GM12801 (cell line): ENCODE measurements around the gene FAM43B.

Experiments
- TF ChIP-seq, protein P1 (sequence below): IDR thresholded peaks from one replicate; pipeline ENCODE4 v1.5.1; 2011; ENCODE audit warnings: control low read depth; ENCODE audit not compliant: insufficient read length; ENCODE audit errors: extremely low read depth

Gene FAM43B

DNA sequence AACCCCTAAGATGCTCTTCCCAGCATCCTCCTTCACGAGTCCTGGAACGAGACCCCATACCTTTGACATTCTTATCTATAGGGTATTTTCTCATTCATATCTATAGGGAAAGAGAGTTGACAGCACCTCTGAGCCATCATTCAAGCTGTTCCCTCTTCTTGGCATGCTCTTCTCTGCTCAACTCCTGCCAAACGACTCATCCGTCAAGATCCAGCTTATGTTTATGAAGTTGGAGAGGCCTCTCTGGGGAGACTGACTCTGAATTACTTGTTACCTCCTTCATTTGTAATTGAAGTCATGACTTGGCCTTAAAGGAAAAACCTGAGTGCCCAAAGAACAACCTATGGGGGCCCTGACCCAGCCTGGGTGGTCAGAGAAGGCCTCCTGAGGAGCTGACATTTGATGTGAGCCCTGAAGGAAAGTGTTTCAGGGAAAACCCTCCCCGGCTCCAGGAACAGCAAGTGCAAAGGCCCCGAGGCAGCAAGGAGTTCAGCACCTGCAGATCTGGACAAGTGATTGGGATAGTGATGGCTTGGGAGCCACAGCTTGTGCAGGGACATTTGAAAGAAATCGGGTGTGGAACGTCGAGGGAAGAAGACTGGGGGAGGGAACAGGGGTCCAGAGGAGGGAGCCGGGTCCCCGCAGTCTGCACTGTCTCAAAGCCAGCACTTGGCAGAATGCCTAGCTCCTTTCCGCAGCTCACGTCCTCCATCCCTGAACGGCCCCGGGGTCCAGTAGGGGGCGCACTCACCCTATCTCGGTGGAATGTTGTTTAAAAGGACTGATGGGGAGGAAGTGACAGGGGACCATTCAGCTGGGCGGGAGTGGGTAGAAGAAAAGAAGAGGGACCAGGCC lies 22.5 kb downstream of the FAM43B start:
- TF ChIP-seq, protein P1, sequence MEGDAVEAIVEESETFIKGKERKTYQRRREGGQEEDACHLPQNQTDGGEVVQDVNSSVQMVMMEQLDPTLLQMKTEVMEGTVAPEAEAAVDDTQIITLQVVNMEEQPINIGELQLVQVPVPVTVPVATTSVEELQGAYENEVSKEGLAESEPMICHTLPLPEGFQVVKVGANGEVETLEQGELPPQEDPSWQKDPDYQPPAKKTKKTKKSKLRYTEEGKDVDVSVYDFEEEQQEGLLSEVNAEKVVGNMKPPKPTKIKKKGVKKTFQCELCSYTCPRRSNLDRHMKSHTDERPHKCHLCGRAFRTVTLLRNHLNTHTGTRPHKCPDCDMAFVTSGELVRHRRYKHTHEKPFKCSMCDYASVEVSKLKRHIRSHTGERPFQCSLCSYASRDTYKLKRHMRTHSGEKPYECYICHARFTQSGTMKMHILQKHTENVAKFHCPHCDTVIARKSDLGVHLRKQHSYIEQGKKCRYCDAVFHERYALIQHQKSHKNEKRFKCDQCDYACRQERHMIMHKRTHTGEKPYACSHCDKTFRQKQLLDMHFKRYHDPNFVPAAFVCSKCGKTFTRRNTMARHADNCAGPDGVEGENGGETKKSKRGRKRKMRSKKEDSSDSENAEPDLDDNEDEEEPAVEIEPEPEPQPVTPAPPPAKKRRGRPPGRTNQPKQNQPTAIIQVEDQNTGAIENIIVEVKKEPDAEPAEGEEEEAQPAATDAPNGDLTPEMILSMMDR: no peak

DNA sequence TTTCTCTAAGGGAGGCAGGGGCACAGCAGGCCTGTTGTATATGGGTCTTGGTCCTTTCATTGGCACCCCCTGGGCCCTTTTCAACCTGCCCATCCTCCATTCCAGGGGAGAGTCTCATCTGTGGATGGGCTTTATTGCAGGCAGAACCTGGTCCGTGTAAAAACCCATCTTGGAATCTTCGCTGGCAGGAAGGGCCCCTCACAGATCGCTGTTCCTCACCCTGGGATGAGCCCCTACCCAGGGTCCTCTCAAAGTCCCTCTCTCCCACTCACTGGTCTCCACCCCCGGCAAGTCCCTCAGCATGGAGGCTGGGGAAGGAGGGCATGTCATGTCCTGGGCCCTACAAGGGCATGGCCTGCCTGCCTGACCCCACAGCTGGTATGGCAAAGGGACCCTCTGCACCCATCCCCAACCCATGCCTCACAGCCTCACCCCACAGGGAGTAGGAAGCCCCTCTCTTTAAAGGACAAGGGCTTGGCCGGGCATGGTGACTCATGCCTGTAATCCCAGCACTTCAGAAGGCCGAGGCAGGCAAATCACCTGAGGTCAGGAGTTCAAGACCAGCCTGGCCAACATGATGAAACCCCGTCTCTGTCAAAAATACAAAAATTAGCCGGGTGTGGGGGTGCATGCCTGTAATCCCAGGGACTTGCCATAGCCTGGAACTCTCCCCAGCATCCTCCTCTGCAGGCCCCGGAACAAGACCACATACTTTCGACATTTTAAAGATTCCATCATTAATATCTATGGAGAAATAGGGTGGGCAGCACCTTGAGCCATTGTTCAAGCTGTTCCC lies 23.4 kb downstream of the FAM43B start:
- TF ChIP-seq, protein P1: no peak

DNA sequence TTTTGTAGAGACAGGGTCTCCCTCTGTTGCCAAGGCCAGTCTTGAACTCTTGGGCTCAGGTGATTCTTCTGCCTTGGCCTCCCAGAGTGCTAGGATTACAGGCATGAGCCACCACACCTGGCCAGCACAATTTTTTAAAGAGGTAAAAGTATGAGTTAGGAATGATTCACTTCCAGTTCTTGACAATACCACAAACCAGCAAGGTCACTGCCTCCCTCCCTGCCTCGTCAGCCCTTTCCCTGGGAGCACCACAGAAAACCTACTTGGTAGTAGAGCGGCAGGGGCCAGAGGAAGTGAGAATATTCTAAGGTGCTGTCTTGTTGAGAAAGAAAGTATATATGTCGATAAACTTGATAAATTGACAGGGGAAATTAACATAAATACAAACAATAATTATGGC lies 25.7 kb downstream of the FAM43B start:
- TF ChIP-seq, protein P1: no peak

DNA sequence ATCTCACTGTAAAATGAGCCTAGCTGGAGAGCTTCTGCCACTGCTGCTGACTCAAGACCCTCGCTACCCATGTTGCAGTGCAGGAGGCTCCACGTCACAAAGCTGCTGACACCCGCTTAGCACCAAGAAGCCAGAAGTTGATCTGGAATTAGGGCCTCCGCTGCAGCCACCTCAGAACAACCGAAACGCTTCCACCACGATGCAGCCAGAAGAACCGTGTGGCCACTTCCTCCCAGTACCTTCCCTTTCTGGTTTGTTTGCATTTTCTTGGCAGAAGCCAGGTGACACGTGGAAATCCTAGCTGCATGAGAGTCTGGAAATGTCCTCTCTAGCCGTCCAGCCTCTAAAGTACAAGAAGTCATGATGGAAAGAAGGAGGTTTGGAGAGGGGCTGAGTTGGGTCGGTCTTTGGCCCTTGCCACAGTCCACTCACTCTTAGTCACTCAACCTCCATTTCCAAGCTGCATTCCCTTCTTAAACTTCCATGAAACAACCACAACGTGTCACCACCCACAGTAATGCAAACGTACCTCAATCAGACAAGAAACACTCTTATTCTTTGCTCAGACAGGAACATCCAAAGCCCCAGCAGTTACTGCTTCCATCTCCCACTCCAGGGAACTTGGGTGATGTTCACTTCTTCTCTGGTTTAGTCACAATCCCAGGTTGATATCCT lies 26.5 kb downstream of the FAM43B start:
- TF ChIP-seq, protein P1: no peak

DNA sequence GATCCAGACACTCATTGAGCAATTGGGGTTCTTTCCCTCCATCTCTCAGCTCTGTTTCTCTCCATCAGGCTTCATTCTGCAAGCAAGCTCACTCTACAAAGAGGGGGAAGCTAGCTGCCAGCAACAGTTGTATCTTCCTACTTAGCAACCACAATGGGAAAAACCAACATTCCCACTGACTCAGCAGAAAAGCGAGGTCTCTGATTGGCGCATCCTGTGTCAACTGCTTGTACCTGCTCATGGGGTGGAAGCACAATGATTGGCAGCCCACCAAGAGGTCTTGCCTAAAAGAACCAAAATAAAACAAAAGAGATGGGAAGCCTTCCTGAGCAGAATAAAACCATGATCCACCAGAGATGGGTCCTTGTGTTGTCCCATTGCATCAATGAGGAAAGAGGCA lies 32.5 kb downstream of the FAM43B start:
- TF ChIP-seq, protein P1: no peak

DNA sequence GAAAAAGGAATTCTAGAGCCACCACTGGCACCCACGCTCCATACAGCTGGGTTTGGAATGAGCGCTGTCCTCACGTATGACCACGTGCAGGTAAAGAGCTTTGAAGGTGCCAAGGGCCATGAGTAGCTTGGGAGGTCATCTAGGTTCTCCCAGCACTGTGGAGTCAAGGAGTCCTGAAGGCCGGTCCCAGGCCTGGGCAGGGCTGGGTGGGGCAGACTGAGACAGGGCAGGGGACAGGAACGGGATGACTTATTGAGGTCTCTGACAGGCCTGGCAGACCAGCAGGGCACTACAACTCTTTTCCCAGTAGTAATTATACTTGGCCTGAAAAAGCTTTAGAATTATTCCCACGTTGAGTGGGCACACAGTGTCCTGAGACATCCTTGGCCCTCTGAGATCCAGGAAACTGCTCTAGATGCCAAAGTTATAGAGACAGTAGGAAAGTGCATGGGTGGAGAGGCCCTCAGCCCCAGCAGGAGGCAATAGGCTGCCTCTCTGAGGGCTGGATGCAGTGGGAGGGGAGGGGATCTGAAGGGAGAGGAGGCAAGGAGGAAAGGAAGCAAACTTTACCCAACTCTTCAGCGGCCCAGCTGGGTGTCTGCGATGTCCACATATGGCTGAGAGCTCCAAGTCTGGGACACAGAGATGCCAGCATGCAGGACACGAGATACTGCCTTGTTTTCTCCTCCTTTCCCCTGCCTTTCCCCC lies 34.7 kb downstream of the FAM43B start:
- TF ChIP-seq, protein P1: no peak
